SK-N-MC (cell line): Measurements from ENCODE around the gene CALCA.

Experiments used
- DNase-seq: peaks from one replicate; pipeline ENCODE4 v3.0.0-alpha.2; 2011; ENCODE audit warnings: low read depth, low spot score
- H3K27ac ChIP-seq: fragments of 200-600 bp; sonication (generic); 2 replicates; pipeline ENCODE4 v1.5.1; 2016; ENCODE audit warnings: mixed run types
- H3K36me3 ChIP-seq: fragments of 200-600 bp; sonication (generic); 2 replicates; pipeline ENCODE4 v1.6.1; 2017; ENCODE audit warnings: antibody characterized with exemption, low read length, mixed read lengths; ENCODE audit not compliant: insufficient read depth
- H3K4me3 ChIP-seq: fragments of 200-600 bp; sonication (generic); 2 replicates; pipeline ENCODE4 v1.5.1; 2016
- H3K9ac ChIP-seq: fragments of 200-600 bp; sonication (generic); 2 replicates; pipeline ENCODE4 v1.8.0; 2017; ENCODE audit warnings: mixed run types, mixed read lengths; ENCODE audit not compliant: insufficient read length
- H3K9me3 ChIP-seq: fragments of 200-600 bp; sonication (generic); 2 replicates; pipeline ENCODE4 v1.6.1; 2017; ENCODE audit warnings: low read depth, mild to moderate bottlenecking, antibody characterized with exemption, low read length, moderate library complexity, mixed read lengths
- EZH2 ChIP-seq: fragments of 200-600 bp; sonication (generic); IDR thresholded peaks from one replicate; pipeline ENCODE4 v1.6.1; 2017; ENCODE audit warnings: antibody characterized with exemption
- FOXP2 ChIP-seq: optimal IDR thresholded peaks from 2 replicates; pipeline ENCODE3; 2011; ENCODE audit warnings: mild to moderate bottlenecking, moderate library complexity; ENCODE audit not compliant: insufficient read depth; ENCODE audit errors: extremely low read length, control extremely low read depth
- POLR2AphosphoS5 ChIP-seq: IDR thresholded peaks from 2 replicates; pipeline ENCODE4 v1.6.1; 2012; ENCODE audit warnings: mild to moderate bottlenecking, low read depth, low read length, borderline replicate concordance

CALCA gene

GRCh38 chr11:14977101-14977880 lies 5.1 kb upstream of the CALCA start:
- TF ChIP-seq FOXP2 (no peak), POLR2AphosphoS5 (no peak), EZH2 (no peak)
- H3K9ac ChIP-seq: no peak overlapping the region
- H3K27ac ChIP-seq: no peak overlapping the region
- DNase-seq: no peak
- H3K36me3 ChIP-seq: no peaks in the 10 kb centered on the region
- no peak overlapping the region for H3K4me3 ChIP-seq
- no peaks in the 10 kb centered on the region; the same call in 1 of the 2 replicates for H3K9me3 ChIP-seq

GRCh38 chr11:14975252-14975587 lies 3.1 kb upstream of the CALCA start:
- H3K9ac ChIP-seq: no peak overlapping the region
- H3K36me3 ChIP-seq: no peaks in the 10 kb centered on the region
- no peaks in the 10 kb centered on the region; the same call in 1 of the 2 replicates for H3K9me3 ChIP-seq
- TF ChIP-seq FOXP2 (no peak), EZH2 (no peak), POLR2AphosphoS5 (no peak)
- no peak overlapping the region for H3K4me3 ChIP-seq
- DNase-seq: no peak
- H3K27ac ChIP-seq: no peak overlapping the region

- H3K36me3 ChIP-seq: no peaks in the 10 kb centered on the region
- no peak overlapping the region for H3K4me3 ChIP-seq
- DNase-seq: no peak
- H3K27ac ChIP-seq: no peak overlapping the region
- no peak for TF ChIP-seq EZH2
- no peak for TF ChIP-seq POLR2AphosphoS5
- TF ChIP-seq FOXP2: no peak
- H3K9ac ChIP-seq: no peak overlapping the region
- H3K9me3 ChIP-seq: no peaks in the 10 kb centered on the region; the same call in 1 of the 2 replicates
These were observed 2.5 kb upstream of the CALCA start for GRCh38 chr11:14974515-14975251.

- H3K9me3 ChIP-seq: no peaks in the 10 kb centered on the region; the same call in 1 of the 2 replicates
- H3K27ac ChIP-seq: no peak overlapping the region
- H3K9ac ChIP-seq: no peak overlapping the region
- no peak overlapping the region for H3K4me3 ChIP-seq
- TF ChIP-seq EZH2: no peak
- DNase-seq: no peak
- H3K36me3 ChIP-seq: no peaks in the 10 kb centered on the region
These were observed 1.7 kb upstream of the CALCA start for GRCh38 chr11:14973621-14974514.

GRCh38 chr11:14972581-14973495 lies 687 bp upstream of the CALCA start:
- Histone ChIP-seq H3K4me3 (no peak overlapping the region), H3K27ac (no peak overlapping the region), H3K9me3 (no peaks in the 10 kb centered on the region; the same call in 1 of the 2 replicates), H3K9ac (no peak overlapping the region), H3K36me3 (no peaks in the 10 kb centered on the region)
- no peak for DNase-seq
- no peak for TF ChIP-seq EZH2
- no peak for TF ChIP-seq FOXP2
- no peak for TF ChIP-seq POLR2AphosphoS5

GRCh38 chr11:14969901-14970323 lies 2.2 kb downstream of the CALCA start:
- no peaks in the 10 kb centered on the region for H3K36me3 ChIP-seq
- TF ChIP-seq EZH2: no peak
- TF ChIP-seq FOXP2: no peak
- TF ChIP-seq POLR2AphosphoS5: no peak
- no peak overlapping the region for H3K9ac ChIP-seq
- no peak overlapping the region for H3K4me3 ChIP-seq
- no peak for DNase-seq
- H3K9me3 ChIP-seq: no peaks in the 10 kb centered on the region
- H3K27ac ChIP-seq: no peak overlapping the region

- Histone ChIP-seq H3K4me3 (no peak overlapping the region), H3K36me3 (no peaks in the 10 kb centered on the region), H3K9ac (no peak overlapping the region), H3K27ac (no peak overlapping the region), H3K9me3 (no peaks in the 10 kb centered on the region)
- no peak for TF ChIP-seq POLR2AphosphoS5
- no peak for TF ChIP-seq FOXP2
- DNase-seq: no peak
These were observed 4.4 kb downstream of the CALCA start for GRCh38 chr11:14967581-14968243.
